Transverse colon (tissue), 4 donors: Measurements from ENCODE around the gene ARMC2. TPM values are rescaled to one million over a fixed set of nuclear protein-coding genes. Genes with fewer than 3 reads are reported as not detected.
"Not testable (repeated sequence)": the region's sequence is repeated elsewhere in the genome, so short reads cannot be mapped to it uniquely, and the experiment has no call there.

Experiments
- DNase-seq: peaks from one replicate; pipeline ENCODE4 v3.0.0-alpha.2; 2019
- H3K27ac ChIP-seq, 4 donors: fragments of 200-600 bp; sonication (generic); 2 replicates each; pipeline ENCODE4 v1.5.1; 2016 to 2018; ENCODE audit warnings: inconsistent platforms in 4 of 4
- H3K27me3 ChIP-seq: fragments of 200-600 bp; sonication (generic); 2 replicates; pipeline ENCODE4 v1.5.1; 2017; ENCODE audit warnings: inconsistent platforms
- H3K36me3 ChIP-seq, 4 donors: fragments of 200-600 bp; sonication (generic); 2 replicates each; pipeline ENCODE4 v1.5.1; 2017 to 2019; ENCODE audit warnings: inconsistent platforms in 4 of 4
- H3K4me1 ChIP-seq, 4 donors: fragments of 200-600 bp; sonication (generic); 2 replicates each; pipeline ENCODE4 v1.5.1; 2017 to 2020; ENCODE audit warnings: inconsistent platforms in 4 of 4
- H3K4me3 ChIP-seq, 4 donors: fragments of 200-600 bp; sonication (generic); 1 replicate in 1 of 4; 2 replicates in 3 of 4; pipeline versions ENCODE4 v1.5.1 to v1.6.1; 2017 to 2019; ENCODE audit warnings: inconsistent platforms in 4 of 4
- H3K9me3 ChIP-seq, 2 donors: fragments of 200-600 bp; sonication (generic); 2 replicates each; pipeline ENCODE4 v1.5.1; 2017 to 2019; ENCODE audit warnings: inconsistent platforms in 2 of 2
- CTCF ChIP-seq, 5 experiments: fragments of 200-600 bp in 3 of 5; fragments of 450-650 bp in 2 of 5; sonication (generic) in 3 of 5; IDR thresholded peaks; 1 replicate in 2 of 5; 2 replicates in 3 of 5; pipeline ENCODE4 v1.5.1; 2016 to 2017; ENCODE audit warnings: antibody characterized with exemption in 5 of 5, inconsistent platforms in 3 of 5, mild to moderate bottlenecking in 2 of 5, moderate library complexity in 1 of 5
- EP300 ChIP-seq: sonication (generic); formaldehyde crosslinking; IDR thresholded peaks from one replicate; pipeline ENCODE4 v1.6.1; 2017; ENCODE audit warnings: antibody characterized with exemption, low read depth
- POLR2A ChIP-seq: fragments of 450-650 bp; IDR thresholded peaks from one replicate; pipeline ENCODE4 v1.6.1; 2016; ENCODE audit warnings: antibody characterized with exemption, mild to moderate bottlenecking, moderate library complexity
- POLR2AphosphoS5 ChIP-seq, 3 donors: sonication (generic); formaldehyde crosslinking; IDR thresholded peaks; one replicate each; pipeline ENCODE4 v1.6.1; 2016; ENCODE audit warnings: antibody characterized with exemption in 3 of 3
- WGBS, 2 donors: methylation state at CpG; one replicate each; pipeline ENCODE4 v1.1.5; 2018; ENCODE audit warnings: low coverage in 1 of 2; 5-methylcytosine and 5-hydroxymethylcytosine counted together
- in situ Hi-C, 4 donors: fragments of 200-750 bp; cut with MboI; loops; one replicate each; pipeline versions ENCODE4 v1.15.0 to v1.15.1; 2017; ENCODE audit warnings: low sequenced_read_pairs in 3 of 4, low pct_ligation_motif_present in 1 of 4, low pct_unique_long_range_greater_than_20kb in 1 of 4
- intact Hi-C: fragments of 100-400 bp; cut with DNase I; formaldehyde crosslinking; loops from one replicate; pipeline ENCODE4 v1.15.1; 2023; ENCODE audit warnings: low total_unique reads
- total RNA-seq, 4 donors: library from RNA; depleted of rRNA; stranded (reverse); fragments of >200 nt; gene quantifications; one replicate each; pipeline ENCODE4 v1.1.0, GENCODE V29; 2016

ARMC2 gene
- total RNA-seq, 4 donors from 2014 or later: 2.0 to 7.5 (median 3.0) TPM

DNA sequence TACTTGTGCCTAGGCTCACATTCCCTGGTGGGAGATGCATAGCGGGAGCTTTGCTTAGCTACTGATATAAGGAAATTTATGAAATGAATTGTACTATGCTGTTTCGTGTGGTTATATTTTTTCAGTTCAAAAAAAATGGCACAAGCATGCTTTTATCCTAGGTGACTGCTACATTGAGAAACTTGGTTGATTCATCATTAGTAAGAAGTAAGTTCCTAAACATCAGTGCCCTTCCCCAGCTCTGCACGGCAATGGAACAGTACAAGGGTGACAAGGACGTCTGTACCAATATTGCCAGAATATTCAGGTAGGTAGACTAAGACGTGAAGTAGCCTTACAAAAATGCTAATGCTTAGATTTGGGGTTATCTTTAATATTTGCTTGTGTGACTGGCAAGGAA lies 79.7 kb downstream of the ARMC2 start:
- H3K4me1 ChIP-seq: no peaks in the 10 kb centered on the region
- H3K27ac ChIP-seq: no peak overlapping the region
- no peak overlapping the region for H3K4me3 ChIP-seq
- no peak for TF ChIP-seq POLR2A
- no peak for TF ChIP-seq EP300
- no peak for TF ChIP-seq POLR2AphosphoS5 (IDR thresholded peaks at IDR 0.05)
- no peak for TF ChIP-seq CTCF (IDR thresholded peaks at IDR 0.05)
- no peaks in the 10 kb centered on the region for H3K27me3 ChIP-seq
- DNase-seq: no peak
- WGBS, 2 donors: 86 to 94% methylated on average over 5 of the region's 5 CpGs
- H3K9me3 ChIP-seq: no peaks in the 10 kb centered on the region
- in situ Hi-C loops (no loop called here), intact Hi-C loops (no loop called here)
- no peaks in the 10 kb centered on the region for H3K36me3 ChIP-seq

- intact Hi-C loops (no loop called here), in situ Hi-C loops (no loop called here)
- 86 to 94% methylated on average over 4 of the region's 4 CpGs for WGBS, 2 donors
- DNase-seq: no peak
- Histone ChIP-seq H3K4me1 (no peaks in the 10 kb centered on the region), H3K9me3 (no peaks in the 10 kb centered on the region), H3K27ac (no peak overlapping the region), H3K36me3 (no peaks in the 10 kb centered on the region), H3K4me3 (no peak overlapping the region), H3K27me3 (no peaks in the 10 kb centered on the region)
- TF ChIP-seq POLR2A (no peak), POLR2AphosphoS5 (IDR thresholded peaks at IDR 0.05) (no peak), EP300 (no peak), CTCF (IDR thresholded peaks at IDR 0.05) (no peak)
These were observed 80.4 kb downstream of the ARMC2 start for GRCh38 chr6:108928650-108929049.

- H3K36me3 ChIP-seq, H3K9me3 ChIP-seq, intact Hi-C loops, DNase-seq, in situ Hi-C loops, H3K4me1 ChIP-seq, H3K4me3 ChIP-seq, H3K27ac ChIP-seq, H3K27me3 ChIP-seq: not testable (repeated sequence)
- WGBS, 2 donors: 85 to 99% methylated on average over 3 of the region's 3 CpGs
These were observed 82.9 kb downstream of the ARMC2 start for GRCh38 chr6:108931090-108931489.

GRCh38 chr6:108937170-108937569 lies 88.9 kb downstream of the ARMC2 start:
- DNase-seq: no peak
- in situ Hi-C loops: no loop called here
- Histone ChIP-seq H3K27me3 (no peaks in the 10 kb centered on the region), H3K36me3 (no peaks in the 10 kb centered on the region), H3K4me3 (no peak overlapping the region), H3K4me1 (peaks cover 0 to 11% (median 7%) of the 10 kb centered on the region in 4 donors), H3K27ac (no peak overlapping the region), H3K9me3 (no peaks in the 10 kb centered on the region)
- 91% methylated on average over 1 of the region's 1 CpG; no CpG with 5 or more reads in 1 of the 2 donors for WGBS, 2 donors
- intact Hi-C loops: no loop called here
- no peak for TF ChIP-seq EP300
- no peak for TF ChIP-seq POLR2A
- TF ChIP-seq CTCF (IDR thresholded peaks at IDR 0.05): no peak
- TF ChIP-seq POLR2AphosphoS5 (IDR thresholded peaks at IDR 0.05): no peak

DNA sequence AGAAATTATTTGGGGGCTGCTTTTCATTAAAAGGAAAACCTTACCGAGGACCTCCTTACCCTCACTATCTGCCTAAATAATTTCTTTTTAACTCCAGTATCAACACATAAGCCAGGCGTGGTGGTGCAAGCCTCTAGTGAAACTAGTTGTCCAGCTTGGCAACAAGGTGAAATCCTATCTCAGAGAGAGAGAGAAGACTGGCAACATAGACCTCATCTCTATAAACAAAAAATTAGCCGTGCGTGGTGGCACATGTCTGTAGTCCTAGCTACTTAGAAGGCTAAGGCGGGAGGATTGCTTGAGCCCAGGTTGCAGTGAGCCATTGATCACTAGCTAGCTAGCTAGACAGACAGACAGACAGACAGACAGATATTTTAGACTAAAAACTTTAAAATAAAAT lies 92.5 kb downstream of the ARMC2 start:
- in situ Hi-C loops (no loop called here), intact Hi-C loops (no loop called here)
- Histone ChIP-seq H3K36me3 (no peaks in the 10 kb centered on the region), H3K27ac (no peak overlapping the region), H3K4me1 (peaks cover 10 to 38% (median 20%) of the 10 kb centered on the region in 4 donors), H3K9me3 (no peaks in the 10 kb centered on the region), H3K27me3 (no peaks in the 10 kb centered on the region), H3K4me3 (no peak overlapping the region)
- DNase-seq: no peak
- WGBS, 2 donors: 95 to 100% methylated on average over 1 to 5 of the region's 5 CpGs
- TF ChIP-seq EP300: no peak
- no peak for TF ChIP-seq CTCF (IDR thresholded peaks at IDR 0.05)
- no peak for TF ChIP-seq POLR2AphosphoS5 (IDR thresholded peaks at IDR 0.05)
